ENCODE data around the gene ASPM. TPM values are rescaled to one million over a fixed set of nuclear protein-coding genes. Genes with fewer than 3 reads are reported as not detected.
A peak's percentile ranks its signal among the peaks of the same experiment; 100 is the strongest.

ASPM gene
- total and polyA plus RNA-seq, 2 of the 4 experiments (the other 2 are of a cell fraction) = 7.1 to 27.8 TPM

DNA sequence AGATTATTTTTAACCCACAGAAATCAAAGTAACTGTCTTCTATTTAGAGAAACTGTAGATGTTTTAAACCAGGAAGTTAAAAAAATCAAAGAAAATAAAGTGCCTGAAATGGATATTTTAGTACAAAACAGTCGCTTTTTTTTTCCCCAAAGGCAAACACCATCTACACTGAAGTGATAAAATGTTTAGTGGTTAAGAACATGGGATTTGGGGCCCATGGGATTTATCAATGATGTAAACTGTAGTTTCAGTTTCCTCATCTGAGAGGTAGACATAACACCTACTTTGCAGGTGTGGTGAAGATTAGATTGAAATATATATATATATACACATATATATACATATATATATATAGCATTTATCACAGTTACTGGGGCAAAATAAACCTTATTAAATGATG is 22.1 kb downstream of the ASPM start:
- Histone ChIP-seq H3K4me1 (ENCODE audit: control insufficient read depth, insufficient read depth, low read length) (peaks cover 2% of the 10 kb centered on the region; the same call in 1 of the 2 replicates), H2BK20ac (ENCODE audit: low read depth, low read length) (no peak overlapping the region), H3K9me1 (ENCODE audit: insufficient read depth, low read length) (no peaks in the 10 kb centered on the region), H3K27ac (ENCODE audit: insufficient read depth, low read length) (no peak overlapping the region), H3K23ac (ENCODE audit: low read depth, low read length) (no peak overlapping the region), H2AK5ac (ENCODE audit: low read depth, low read length) (no peak overlapping the region), H3K14ac (replicated peaks; ENCODE audit: low read depth, low read length) (no peak overlapping the region), H4K20me1 (ENCODE audit: insufficient read depth, low read length) (no peaks in the 10 kb centered on the region), H3K18ac (ENCODE audit: low read depth, low read length) (no peak overlapping the region), H3K56ac (ENCODE audit: extremely low read depth, insufficient read depth, low read length) (no peak overlapping the region), H2BK5ac (ENCODE audit: low read depth, low read length, poor library complexity, severe bottlenecking) (peak overlapping the region; percentile 4), H4K5ac (ENCODE audit: low read depth, low read length) (0 out of 2 replicates have a peak overlapping the region, but pooled peaks have one; percentile 46), H3K36me3 (ENCODE audit: control insufficient read depth, insufficient read depth, low read length) (no peaks in the 10 kb centered on the region), H2BK15ac (ENCODE audit: low read depth, low read length) (no peak overlapping the region), H2AK9ac (replicated peaks; ENCODE audit: low read depth, low read length, poor library complexity) (no peak overlapping the region), H3K79me1 (ENCODE audit: low read depth in 1 of 2, low read length in 2 of 2) (peaks cover 6 to 8% of the 10 kb centered on the region in 2 experiments), H3K9ac (ENCODE audit: low read depth, low read length) (no peak overlapping the region), H2AFZ (replicated peaks; ENCODE audit: low read length, poor library complexity) (no peak overlapping the region), H3K4ac (ENCODE audit: low read depth, low read length) (no peak overlapping the region), H2BK120ac (ENCODE audit: low read depth, low read length) (no peak overlapping the region), H3K27me3 (ENCODE audit: control insufficient read depth, insufficient read depth, low read length) (no peaks in the 10 kb centered on the region), H4K91ac (ENCODE audit: insufficient read depth, low read depth, low read length) (no peak overlapping the region), H3K4me3 (ENCODE audit: insufficient read depth, low read depth, low read length) (no peak overlapping the region), H3K9me3 (ENCODE audit: control insufficient read depth, insufficient read depth, low read length) (no peaks in the 10 kb centered on the region), H3K4me2 (ENCODE audit: low read depth, low read length) (no peak overlapping the region), H4K8ac (ENCODE audit: low read depth in 2 of 2, low read length in 2 of 2) (no peak overlapping the region)
- CTCF ChIA-PET = no interaction called here
- dilution Hi-C loops (cut with HindIII; ENCODE audit: low sequenced_read_pairs, unreplicated experiment) = no loop called here
- DNase-seq (no peak), ATAC-seq (ENCODE audit: low read depth) (no peak)
- intact Hi-C loops (cut with micrococcal nuclease) = no loop called here
- TF ChIP-seq MAZ (IDR thresholded peaks at IDR 0.05; ENCODE audit: borderline replicate concordance, low read depth, low read length) = no peak
- TF ChIP-seq, protein P1, sequence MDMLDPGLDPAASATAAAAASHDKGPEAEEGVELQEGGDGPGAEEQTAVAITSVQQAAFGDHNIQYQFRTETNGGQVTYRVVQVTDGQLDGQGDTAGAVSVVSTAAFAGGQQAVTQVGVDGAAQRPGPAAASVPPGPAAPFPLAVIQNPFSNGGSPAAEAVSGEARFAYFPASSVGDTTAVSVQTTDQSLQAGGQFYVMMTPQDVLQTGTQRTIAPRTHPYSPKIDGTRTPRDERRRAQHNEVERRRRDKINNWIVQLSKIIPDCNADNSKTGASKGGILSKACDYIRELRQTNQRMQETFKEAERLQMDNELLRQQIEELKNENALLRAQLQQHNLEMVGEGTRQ (IDR thresholded peaks at IDR 0.05; ENCODE audit: low read depth, low read length) = no peak
- no peak for TF ChIP-seq CEBPB (IDR thresholded peaks at IDR 0.05; ENCODE audit: low read depth, low read length)
- TF ChIP-seq, protein P2, sequence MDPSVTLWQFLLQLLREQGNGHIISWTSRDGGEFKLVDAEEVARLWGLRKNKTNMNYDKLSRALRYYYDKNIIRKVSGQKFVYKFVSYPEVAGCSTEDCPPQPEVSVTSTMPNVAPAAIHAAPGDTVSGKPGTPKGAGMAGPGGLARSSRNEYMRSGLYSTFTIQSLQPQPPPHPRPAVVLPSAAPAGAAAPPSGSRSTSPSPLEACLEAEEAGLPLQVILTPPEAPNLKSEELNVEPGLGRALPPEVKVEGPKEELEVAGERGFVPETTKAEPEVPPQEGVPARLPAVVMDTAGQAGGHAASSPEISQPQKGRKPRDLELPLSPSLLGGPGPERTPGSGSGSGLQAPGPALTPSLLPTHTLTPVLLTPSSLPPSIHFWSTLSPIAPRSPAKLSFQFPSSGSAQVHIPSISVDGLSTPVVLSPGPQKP (IDR thresholded peaks at IDR 0.05; ENCODE audit: borderline replicate concordance, low read depth, low read length) = no peak
- TF ChIP-seq RAD21 (IDR thresholded peaks at IDR 0.05; ENCODE audit: low read length) = no peak
- TF ChIP-seq RCOR1 (IDR thresholded peaks at IDR 0.05; ENCODE audit: insufficient replicate concordance, low read length) = no peak
- TF ChIP-seq MAFK (IDR thresholded peaks at IDR 0.05; ENCODE audit: low read depth, low read length) = no peak
- no peak for TF ChIP-seq CHD1 (IDR thresholded peaks at IDR 0.05; ENCODE audit: low read depth, low read length)
- no peak for TF ChIP-seq SMC3 (IDR thresholded peaks at IDR 0.05; ENCODE audit: low read depth, low read length)
- no peak for TF ChIP-seq MXI1 (IDR thresholded peaks at IDR 0.05; ENCODE audit: borderline replicate concordance, low read depth, low read length)
- no peak for TF ChIP-seq POLR2A (IDR thresholded peaks at IDR 0.05; ENCODE audit: low read depth, low read length)
- no peak for TF ChIP-seq BHLHE40 (IDR thresholded peaks at IDR 0.05; ENCODE audit: low read depth, low read length)
- TF ChIP-seq RFX5 (IDR thresholded peaks at IDR 0.05; ENCODE audit: low read depth, low read length) = no peak
- in situ Hi-C loops (cut with MboI; ENCODE audit: low sequenced_read_pairs) = no loop called here
- POLR2A ChIA-PET (ENCODE audit: unreplicated experiment) = no interaction called here
- BruUV-seq (replicated peaks) = no TSS peak
- WGBS, 2 experiments (ENCODE audit: extremely low coverage in 2 of 2, insufficient read length in 1 of 2) = no CpG with 5 or more reads among the region's 1 CpG

Measured in IMR-90 (cell line).